Mucosa of descending colon (tissue), 3 donors: ENCODE data around the gene ABLIM1. TPM values are rescaled to one million over a fixed set of nuclear protein-coding genes. Genes with fewer than 3 reads are reported as not detected.
A peak's percentile ranks its signal among the peaks of the same experiment; 100 is the strongest.

Experiments
- ATAC-seq: fragments of 200-7000 bp; cut with Tn5 transposase; one replicate; pipeline ENCODE4 v1.9.1; 2020; ENCODE audit warnings: mild to moderate bottlenecking, moderate library complexity
- DNase-seq, 3 donors: peaks; one replicate each; pipeline ENCODE4 v3.0.0-alpha.2; 2020
- H3K36me3 ChIP-seq: fragments of 200-600 bp; one replicate; pipeline ENCODE4 v1.8.0; 2021; ENCODE audit warnings: low read depth, mild to moderate bottlenecking
- H3K4me1 ChIP-seq: fragments of 200-600 bp; one replicate; pipeline ENCODE4 v1.8.0; 2021; ENCODE audit warnings: low read depth, mild to moderate bottlenecking
- H3K4me3 ChIP-seq: fragments of 200-600 bp; one replicate; pipeline ENCODE4 v1.8.0; 2021; ENCODE audit warnings: mild to moderate bottlenecking
- H3K9me3 ChIP-seq: fragments of 200-600 bp; one replicate; pipeline ENCODE4 v1.8.0; 2021; ENCODE audit warnings: mild to moderate bottlenecking
- intact Hi-C, 2 donors: fragments of 100-400 bp; cut with DNase I in 1 of 2; cut with micrococcal nuclease in 1 of 2; formaldehyde crosslinking; loops; one replicate each; pipeline versions ENCODE4 v1.11.0 to v1.11.1; 2022; cut with DNase I, micrococcal nuclease
- long read RNA-seq, 2 donors: library from polyadenylated mRNA; unstranded; transcript quantifications; one replicate each; pipeline ENCODE4 v2.0.0, GENCODE V29; 2019 to 2021
- total RNA-seq, 3 donors: library from RNA; stranded (reverse); fragmentation: NEBNext Ultra II Directional in 2 of 3; extraction: Animal tissue kit (Norgen Biotek cat#: 25700) in 2 of 3; gene quantifications; one replicate each; pipeline versions ENCODE4 v1.2.1 to v1.2.4, GENCODE V29; 2021 to 2023
- TF ChIP-seq, protein P1 (sequence below): fragments of 200-600 bp; IDR thresholded peaks from one replicate; pipeline ENCODE4 v1.8.0; 2022; ENCODE audit warnings: antibody characterized with exemption, mild to moderate bottlenecking
- donor health status: DM: no; HTN: no; CAD: no; lungs with moderate emphysema.
- donor health status: DM: no; HTN: no; CAD: no.
- donor health status: DM: no; HTN: yes; CAD: no.

The ABLIM1 gene
- total RNA-seq: 100 to 1,000 TPM in 2 of 3 donors, 10 to 100 TPM in 1; 67.1 to 122 (median 103) TPM
- long read RNA-seq, donor 1, partial matches to known transcripts: 2 of 21 reads
- long read RNA-seq, donor 1, other reads (novel, unspliced or antisense): 19 of 21 reads
- long read RNA-seq, donor 2, partial matches to known transcripts: 4 of 31 reads
- long read RNA-seq, donor 2, other reads (novel, unspliced or antisense): 27 of 31 reads

DNA sequence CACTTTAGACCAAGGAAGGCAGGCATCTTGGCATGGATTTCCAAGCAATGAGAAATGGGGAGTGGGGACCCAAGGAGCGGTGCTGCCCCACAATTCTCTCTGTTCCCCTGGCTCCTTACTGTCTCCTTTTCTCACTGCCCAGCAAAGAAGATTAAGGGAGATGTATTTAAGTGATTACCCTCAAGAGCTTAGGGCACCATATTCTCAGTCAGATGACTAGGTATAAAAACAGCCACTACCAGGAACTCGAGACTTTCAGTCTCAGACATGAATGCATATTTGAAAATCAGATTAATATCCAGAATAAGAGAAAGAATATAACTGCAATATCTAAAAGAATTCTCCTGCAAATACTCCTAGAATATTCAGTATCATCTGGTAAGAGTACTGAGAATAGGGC, at the start of gene ABLIM1:
TSS of gene ABLIM1 (minus strand) at position 101 of the 400 bp plus-strand sequence. CDS start at position 26, 75 bp downstream.
- DNase-seq (no peak), ATAC-seq (no peak)
- no peak within 1 kb of the TSS for H3K4me3 ChIP-seq
- no peaks in the 10 kb centered on the region for H3K36me3 ChIP-seq
- TF ChIP-seq, protein P1, sequence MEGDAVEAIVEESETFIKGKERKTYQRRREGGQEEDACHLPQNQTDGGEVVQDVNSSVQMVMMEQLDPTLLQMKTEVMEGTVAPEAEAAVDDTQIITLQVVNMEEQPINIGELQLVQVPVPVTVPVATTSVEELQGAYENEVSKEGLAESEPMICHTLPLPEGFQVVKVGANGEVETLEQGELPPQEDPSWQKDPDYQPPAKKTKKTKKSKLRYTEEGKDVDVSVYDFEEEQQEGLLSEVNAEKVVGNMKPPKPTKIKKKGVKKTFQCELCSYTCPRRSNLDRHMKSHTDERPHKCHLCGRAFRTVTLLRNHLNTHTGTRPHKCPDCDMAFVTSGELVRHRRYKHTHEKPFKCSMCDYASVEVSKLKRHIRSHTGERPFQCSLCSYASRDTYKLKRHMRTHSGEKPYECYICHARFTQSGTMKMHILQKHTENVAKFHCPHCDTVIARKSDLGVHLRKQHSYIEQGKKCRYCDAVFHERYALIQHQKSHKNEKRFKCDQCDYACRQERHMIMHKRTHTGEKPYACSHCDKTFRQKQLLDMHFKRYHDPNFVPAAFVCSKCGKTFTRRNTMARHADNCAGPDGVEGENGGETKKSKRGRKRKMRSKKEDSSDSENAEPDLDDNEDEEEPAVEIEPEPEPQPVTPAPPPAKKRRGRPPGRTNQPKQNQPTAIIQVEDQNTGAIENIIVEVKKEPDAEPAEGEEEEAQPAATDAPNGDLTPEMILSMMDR: no peak
- H3K9me3 ChIP-seq: no peaks in the 10 kb centered on the region
- intact Hi-C loops: no loop called here
- H3K4me1 ChIP-seq: peaks cover 9% of the 10 kb centered on the region

- intact Hi-C loops: loop anchor here in 1 of 2 donors (10.0 kb wide), 1 partner anchor 152 kb away; no protein-coding TSS in a partner anchor
- ATAC-seq: no peak
- Histone ChIP-seq H3K9me3 (no peaks in the 10 kb centered on the region), H3K4me1 (no peaks in the 10 kb centered on the region), H3K4me3 (no peak overlapping the region), H3K36me3 (no peaks in the 10 kb centered on the region)
- DNase-seq: no peak
- TF ChIP-seq, protein P1: no peak
Measured at GRCh38 chr10:114706458-114707055, 48.5 kb upstream of the ABLIM1 start.

DNA sequence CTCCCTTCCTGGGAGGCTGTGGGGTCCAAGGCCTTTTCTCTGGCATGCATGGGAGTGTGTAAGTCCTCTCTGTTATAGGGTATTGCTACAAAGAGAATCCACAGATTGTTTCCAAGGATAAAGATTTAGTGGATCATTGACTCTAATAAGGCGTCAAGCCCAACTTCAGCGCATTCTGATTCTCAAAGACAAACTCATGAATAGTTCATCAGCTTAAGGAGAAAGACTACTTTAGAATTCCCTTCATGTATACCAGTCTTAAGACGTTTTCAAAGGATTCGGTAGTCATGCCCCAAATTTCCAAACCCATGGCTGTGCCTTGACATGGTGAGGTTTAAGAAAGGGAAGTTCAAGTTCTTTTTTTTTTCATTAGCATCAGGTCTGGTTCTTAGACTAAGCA, 46.6 kb upstream of the ABLIM1 start:
- H3K9me3 ChIP-seq: no peaks in the 10 kb centered on the region
- DNase-seq (no peak), ATAC-seq (no peak)
- intact Hi-C loops: loop anchor here (5.0 to 10.0 kb wide), 2 partner anchors 150 to 152 kb away; no protein-coding TSS in a partner anchor
- H3K4me3 ChIP-seq: no peak overlapping the region
- H3K4me1 ChIP-seq: no peaks in the 10 kb centered on the region
- TF ChIP-seq, protein P1: no peak
- no peaks in the 10 kb centered on the region for H3K36me3 ChIP-seq

- Histone ChIP-seq H3K4me1 (no peaks in the 10 kb centered on the region), H3K36me3 (no peaks in the 10 kb centered on the region), H3K4me3 (no peak overlapping the region), H3K9me3 (no peaks in the 10 kb centered on the region)
- ATAC-seq: peak; percentile 49
- TF ChIP-seq, protein P1: no peak
- no peak for DNase-seq
- intact Hi-C loops: loop anchor here (5.0 to 10.0 kb wide), 2 partner anchors 149 to 151 kb away; no protein-coding TSS in a partner anchor
Measured at GRCh38 chr10:114703377-114704107, 45.5 kb upstream of the ABLIM1 start.

- TF ChIP-seq, protein P1: no peak
- intact Hi-C loops: no loop called here
- Histone ChIP-seq H3K9me3 (no peaks in the 10 kb centered on the region), H3K4me1 (no peaks in the 10 kb centered on the region), H3K4me3 (no peak overlapping the region), H3K36me3 (no peaks in the 10 kb centered on the region)
- DNase-seq (no peak), ATAC-seq (no peak)
Measured at GRCh38 chr10:114698271-114699061, 40.4 kb upstream of the ABLIM1 start.
